SK-N-SH (cell line): ENCODE measurements around the gene PSMD13.

ENCODE experiments used
- EP300 ChIP-seq, 2 experiments: IDR thresholded peaks; 2 replicates each; pipeline versions ENCODE4 v1.4.0 to v1.6.1; 2012; ENCODE audit warnings: borderline replicate concordance in 1 of 2, low read depth in 1 of 2, low read length in 1 of 2
- GABPA ChIP-seq: IDR thresholded peaks from 2 replicates; pipeline ENCODE4 v1.4.0; 2012; ENCODE audit warnings: low read depth, mild to moderate bottlenecking
- YY1 ChIP-seq: IDR thresholded peaks from 2 replicates; pipeline ENCODE4 v1.4.0; 2012; ENCODE audit warnings: low read depth, mild to moderate bottlenecking
- TF ChIP-seq, protein P1 (sequence below): fragments of 200-600 bp; sonication (generic); IDR thresholded peaks from 2 replicates; pipeline ENCODE4 v1.6.1; 2017; ENCODE audit warnings: antibody characterized with exemption, mild to moderate bottlenecking, moderate library complexity

GRCh38 chr11:235997-236773 is 591 bp upstream of the PSMD13 start, which contains the start of gene SIRT3:
- TF ChIP-seq YY1 (peak; percentile 83), EP300 (IDR thresholded peaks at IDR 0.05; ENCODE audit: borderline replicate concordance in 1 of 2, low read depth in 1 of 2, low read length in 1 of 2) (no peak), GABPA (no peak)
- TF ChIP-seq, protein P1, sequence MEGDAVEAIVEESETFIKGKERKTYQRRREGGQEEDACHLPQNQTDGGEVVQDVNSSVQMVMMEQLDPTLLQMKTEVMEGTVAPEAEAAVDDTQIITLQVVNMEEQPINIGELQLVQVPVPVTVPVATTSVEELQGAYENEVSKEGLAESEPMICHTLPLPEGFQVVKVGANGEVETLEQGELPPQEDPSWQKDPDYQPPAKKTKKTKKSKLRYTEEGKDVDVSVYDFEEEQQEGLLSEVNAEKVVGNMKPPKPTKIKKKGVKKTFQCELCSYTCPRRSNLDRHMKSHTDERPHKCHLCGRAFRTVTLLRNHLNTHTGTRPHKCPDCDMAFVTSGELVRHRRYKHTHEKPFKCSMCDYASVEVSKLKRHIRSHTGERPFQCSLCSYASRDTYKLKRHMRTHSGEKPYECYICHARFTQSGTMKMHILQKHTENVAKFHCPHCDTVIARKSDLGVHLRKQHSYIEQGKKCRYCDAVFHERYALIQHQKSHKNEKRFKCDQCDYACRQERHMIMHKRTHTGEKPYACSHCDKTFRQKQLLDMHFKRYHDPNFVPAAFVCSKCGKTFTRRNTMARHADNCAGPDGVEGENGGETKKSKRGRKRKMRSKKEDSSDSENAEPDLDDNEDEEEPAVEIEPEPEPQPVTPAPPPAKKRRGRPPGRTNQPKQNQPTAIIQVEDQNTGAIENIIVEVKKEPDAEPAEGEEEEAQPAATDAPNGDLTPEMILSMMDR: no peak
